COR-L47 (cell line): ENCODE measurements around the gene TSSK6.

Experiments
- DNase-seq: peaks from one replicate; lab custom pipeline; 2025; lab: John Stamatoyannopoulos, UW

TSSK6 gene

GRCh38 chr19:19505669-19506326 lies 9.6 kb downstream of the TSSK6 start:
- no peak for DNase-seq

DNA sequence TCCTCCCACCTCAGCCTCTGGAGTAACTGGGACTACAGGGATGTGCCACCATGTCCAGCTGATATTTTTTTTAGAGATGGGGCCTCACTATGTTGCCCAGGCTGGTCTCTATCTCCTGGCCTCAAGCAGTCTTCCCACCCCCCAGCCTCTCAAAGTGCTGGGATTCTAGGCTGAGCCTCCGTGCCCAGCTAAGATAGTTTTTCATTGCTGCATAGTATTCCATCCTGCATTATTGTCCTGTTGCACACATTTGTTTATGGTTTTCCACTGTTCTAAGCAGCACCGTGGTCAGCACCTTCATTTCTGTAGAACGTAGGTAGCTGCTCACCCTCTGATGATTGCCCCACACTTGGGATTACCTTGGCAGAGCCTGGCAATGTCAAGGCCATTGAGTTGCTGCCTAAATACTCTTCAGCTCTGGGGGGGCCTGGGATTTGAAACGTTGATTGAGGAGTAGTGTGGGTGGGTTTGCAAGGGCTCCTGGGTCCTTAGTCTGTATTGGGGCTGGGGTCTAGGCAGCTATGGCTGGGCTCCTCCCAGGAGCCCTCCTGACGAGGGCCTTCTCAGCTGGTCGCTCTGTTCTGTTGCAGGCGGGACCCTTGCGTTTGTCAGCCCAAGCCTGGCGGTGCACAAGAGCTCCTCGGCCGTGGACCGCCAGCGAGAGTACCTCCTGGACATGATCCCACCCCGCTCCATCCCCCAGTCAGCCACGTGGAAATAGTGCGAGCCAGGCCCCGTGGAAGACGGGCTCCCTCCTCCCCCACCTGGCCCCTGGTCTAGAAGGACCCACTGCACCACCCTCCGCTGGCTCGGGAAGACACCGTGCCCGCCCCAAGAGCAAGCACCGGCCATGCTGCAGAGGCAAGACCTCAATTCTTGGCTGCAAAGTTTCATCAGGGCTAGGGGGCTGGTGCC lies 10.3 kb downstream of the TSSK6 start:
- no peak for DNase-seq

GRCh38 chr19:19502808-19503602 lies 12.3 kb downstream of the TSSK6 start:
- DNase-seq = no peak

GRCh38 chr19:19502281-19502680 lies 13.1 kb downstream of the TSSK6 start:
- DNase-seq = no peak

DNA sequence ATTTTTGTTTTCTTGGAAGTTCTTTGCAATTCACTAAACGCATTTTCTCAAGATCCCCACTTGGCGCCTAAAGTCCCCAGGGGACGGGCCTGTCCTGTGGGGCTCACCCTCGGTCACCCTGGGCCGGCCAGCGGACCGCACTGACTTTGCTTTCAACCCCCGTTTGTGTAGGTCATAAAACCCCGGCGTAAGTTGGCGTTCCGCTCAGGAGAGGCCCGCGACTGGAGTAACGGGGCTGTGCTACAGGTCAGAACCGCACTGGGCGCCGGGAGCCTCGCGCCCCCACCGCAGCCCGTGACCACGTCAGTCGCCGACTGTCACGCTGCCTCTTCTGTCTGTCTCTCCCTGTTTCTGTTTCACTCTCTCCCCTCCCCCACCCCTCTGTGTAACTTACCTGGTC lies 13.6 kb downstream of the TSSK6 start:
- no peak for DNase-seq

DNA sequence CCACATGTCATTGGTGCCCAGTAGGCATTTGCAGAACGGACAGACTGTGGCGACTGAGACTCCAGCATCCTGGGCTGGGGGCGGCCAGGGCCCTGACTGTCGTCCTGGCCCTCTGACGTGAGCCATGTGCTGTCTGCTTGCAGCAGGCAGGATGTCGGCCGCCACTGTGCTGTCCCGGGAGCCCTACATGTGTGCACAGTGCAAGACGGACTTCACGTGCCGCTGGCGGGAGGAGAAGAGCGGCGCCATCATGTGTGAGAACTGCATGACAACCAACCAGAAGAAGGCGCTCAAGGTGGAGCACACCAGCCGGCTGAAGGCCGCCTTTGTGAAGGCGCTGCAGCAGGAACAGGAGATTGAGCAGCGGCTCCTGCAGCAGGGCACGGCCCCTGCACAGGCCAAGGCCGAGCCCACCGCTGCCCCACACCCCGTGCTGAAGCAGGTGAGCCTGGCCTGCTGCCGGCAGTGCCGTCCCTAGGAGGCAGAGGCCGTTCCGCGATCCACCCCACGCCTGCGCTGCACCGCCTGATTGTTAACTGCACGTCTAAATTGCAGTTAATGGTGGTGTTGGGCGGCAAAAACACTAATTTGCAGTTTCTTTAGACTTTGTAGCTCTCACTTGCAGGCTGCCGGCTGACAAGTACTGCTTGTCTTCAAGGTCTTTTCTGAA lies 14.2 kb downstream of the TSSK6 start:
- DNase-seq = no peak

GRCh38 chr19:19499272-19499995 lies 15.9 kb downstream of the TSSK6 start:
- DNase-seq = no peak

DNA sequence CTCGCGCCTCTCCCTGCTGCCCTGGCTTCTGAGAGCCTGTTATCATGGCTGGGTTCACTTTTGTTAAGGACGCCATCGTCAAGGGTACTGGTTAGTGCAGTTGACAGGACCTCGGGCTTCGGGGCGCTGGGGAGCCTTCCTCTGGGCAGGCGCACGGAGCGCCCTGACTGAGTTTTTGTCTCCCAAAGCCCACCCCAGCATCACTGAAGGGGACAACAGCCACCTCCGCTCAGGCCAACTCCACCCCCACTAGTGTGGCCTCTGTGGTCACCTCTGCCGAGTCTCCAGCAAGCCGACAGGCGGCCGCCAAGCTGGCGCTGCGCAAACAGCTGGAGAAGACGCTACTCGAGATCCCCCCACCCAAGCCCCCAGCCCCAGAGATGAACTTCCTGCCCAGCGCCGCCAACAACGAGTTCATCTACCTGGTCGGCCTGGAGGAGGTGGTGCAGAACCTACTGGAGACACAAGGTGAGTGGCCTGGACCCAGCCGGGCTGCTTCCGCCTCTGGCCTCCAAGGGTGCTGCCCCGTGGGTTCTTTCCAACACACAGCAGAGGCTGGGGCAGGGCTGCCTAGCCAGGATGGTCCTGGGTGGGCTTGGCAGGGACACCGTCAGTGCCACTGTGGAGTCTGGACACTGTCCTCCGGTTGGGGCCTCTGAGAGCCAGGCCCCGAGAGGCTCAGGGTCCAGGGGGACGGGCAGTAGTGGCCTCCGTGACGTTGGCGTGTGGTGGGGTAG lies 16.9 kb downstream of the TSSK6 start:
- DNase-seq = no peak

- no peak for DNase-seq
Observed at GRCh38 chr19:19495614-19496603, 19.4 kb downstream of the TSSK6 start.

- DNase-seq = no peak
Observed at GRCh38 chr19:19493841-19494546, 21.4 kb downstream of the TSSK6 start.

DNA sequence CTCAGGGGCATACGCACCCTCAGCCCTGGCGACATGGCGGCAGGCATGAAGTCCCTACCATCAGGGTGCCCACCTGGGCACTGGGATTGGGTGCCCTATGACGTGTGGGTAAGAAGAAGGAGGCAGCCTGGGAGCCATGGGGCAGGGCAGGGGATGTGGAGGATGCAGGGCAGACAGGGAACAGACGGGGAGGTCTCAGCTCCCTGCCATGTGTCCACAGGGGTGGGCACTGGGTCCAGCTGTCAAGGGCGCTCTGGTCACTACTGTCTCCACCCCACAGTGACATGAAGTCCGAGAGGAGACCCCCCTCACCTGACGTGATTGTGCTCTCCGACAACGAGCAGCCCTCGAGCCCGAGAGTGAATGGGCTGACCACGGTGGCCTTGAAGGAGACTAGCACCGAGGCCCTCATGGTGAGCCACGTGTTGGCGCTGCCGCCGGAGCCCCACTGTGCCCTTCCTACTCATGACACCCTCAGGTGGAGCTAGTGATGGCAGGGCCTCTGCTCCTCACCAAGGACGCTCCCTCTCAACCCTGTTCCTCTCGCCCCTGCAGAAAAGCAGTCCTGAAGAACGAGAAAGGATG lies 23.2 kb downstream of the TSSK6 start:
- no peak for DNase-seq

GRCh38 chr19:19491321-19492025 lies 23.9 kb downstream of the TSSK6 start:
- no peak for DNase-seq

GRCh38 chr19:19490214-19490968 lies 25.0 kb downstream of the TSSK6 start:
- peak; percentile 59 for DNase-seq

DNA sequence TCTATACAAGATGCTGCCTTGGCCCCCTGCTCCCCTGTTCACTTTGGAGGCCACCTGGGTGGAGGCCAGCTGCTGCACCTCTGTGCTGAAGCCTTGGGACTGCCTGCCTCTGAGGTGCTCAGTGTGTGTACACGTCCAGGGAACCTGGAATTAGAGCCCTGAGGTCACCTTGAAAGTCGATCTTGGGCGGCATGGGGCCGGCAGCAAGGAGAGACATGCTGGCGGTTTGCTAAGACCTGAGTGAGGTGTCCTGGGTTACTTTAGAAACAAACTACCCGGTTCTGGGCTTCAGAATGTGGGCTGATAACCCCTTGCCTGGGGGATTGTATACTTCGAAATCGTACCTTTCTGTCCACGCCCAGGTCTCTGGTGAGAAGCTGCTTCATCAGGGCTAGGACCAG lies 25.5 kb downstream of the TSSK6 start:
- no peak for DNase-seq

DNA sequence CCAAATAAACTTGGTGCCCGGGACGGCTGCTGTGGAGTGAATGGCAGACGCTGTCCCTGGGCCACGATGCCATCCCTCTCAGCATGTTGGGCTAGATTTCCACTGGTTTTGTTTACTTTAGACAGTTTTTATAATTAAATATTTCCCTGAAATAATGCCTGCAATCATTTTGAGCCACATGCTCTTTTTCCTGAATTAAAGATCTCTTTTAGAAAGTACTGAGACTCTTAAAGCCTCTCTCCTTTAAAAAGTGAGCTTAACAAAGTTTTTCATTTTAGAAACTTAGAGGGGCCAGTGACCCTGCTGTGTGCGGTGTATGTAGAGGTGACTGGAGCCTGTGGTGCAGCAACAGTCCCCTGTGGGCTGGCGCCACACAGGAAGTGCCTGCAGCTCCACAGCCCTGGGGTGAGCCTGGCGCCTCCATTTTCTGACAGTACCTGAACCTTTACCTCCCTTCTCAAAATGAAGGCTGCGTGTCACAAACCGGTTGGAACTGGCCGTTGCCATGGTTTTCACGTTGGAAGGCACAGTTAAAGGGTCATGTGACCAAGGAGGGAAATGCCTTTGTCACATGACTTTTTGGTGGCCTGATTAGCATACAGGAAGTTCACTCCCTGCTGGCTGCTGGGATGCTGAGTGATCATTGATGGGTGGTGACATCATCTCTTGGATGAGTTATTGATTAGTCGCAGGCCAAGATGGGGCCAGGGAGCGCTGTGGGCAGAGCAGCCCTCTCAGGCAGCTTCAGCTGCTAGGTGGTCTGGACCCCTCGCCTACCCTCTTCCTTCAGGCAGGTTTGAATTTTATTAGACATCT lies 26.3 kb downstream of the TSSK6 start:
- peak; percentile 88 for DNase-seq
